Activated naive CD8-positive, alpha-beta T cell (primary cell): ENCODE results near the gene IL6ST.
A peak's percentile ranks its signal among the peaks of the same experiment; 100 is the strongest.
"Not testable (repeated sequence)": the region's sequence is repeated elsewhere in the genome, so short reads cannot be mapped to it uniquely, and the experiment has no call there.

Experiments used
- H3K27ac Mint-ChIP-seq: one replicate; pipeline ENCODE4 v1.8.0; 2021; ENCODE audit warnings: mixed read lengths
- H3K27me3 Mint-ChIP-seq: one replicate; pipeline ENCODE4 v1.8.0; 2021; ENCODE audit warnings: mixed read lengths
- H3K36me3 Mint-ChIP-seq: one replicate; pipeline ENCODE4 v1.8.0; 2021; ENCODE audit warnings: mixed read lengths
- H3K4me1 Mint-ChIP-seq: one replicate; pipeline ENCODE4 v1.8.0; 2021; ENCODE audit warnings: low read depth, mixed read lengths
- H3K4me3 Mint-ChIP-seq: one replicate; pipeline ENCODE4 v1.8.0; 2021; ENCODE audit warnings: mild to moderate bottlenecking, mixed read lengths
- H3K9me3 Mint-ChIP-seq: one replicate; pipeline ENCODE4 v1.8.0; 2021; ENCODE audit warnings: low read depth, mixed read lengths

Gene IL6ST

GRCh38 chr5:56013939-56014338 is 19.2 kb upstream of the IL6ST start:
- H3K36me3 Mint-ChIP-seq, H3K4me3 Mint-ChIP-seq, H3K27me3 Mint-ChIP-seq, H3K9me3 Mint-ChIP-seq, H3K27ac Mint-ChIP-seq: not testable (repeated sequence)
- peaks cover 38% of the 10 kb centered on the region for H3K4me1 Mint-ChIP-seq

GRCh38 chr5:56012281-56012963 is 17.7 kb upstream of the IL6ST start:
- H3K27ac Mint-ChIP-seq: peak overlapping the region; percentile 51
- no peaks in the 10 kb centered on the region for H3K9me3 Mint-ChIP-seq
- peaks cover 37% of the 10 kb centered on the region for H3K4me1 Mint-ChIP-seq
- H3K4me3 Mint-ChIP-seq: peak overlapping the region; percentile 64
- H3K27me3 Mint-ChIP-seq: no peaks in the 10 kb centered on the region
- no peaks in the 10 kb centered on the region for H3K36me3 Mint-ChIP-seq

GRCh38 chr5:56011835-56012234 is 17.1 kb upstream of the IL6ST start:
- H3K27ac Mint-ChIP-seq: peak overlapping the region; percentile 51
- H3K36me3 Mint-ChIP-seq: no peaks in the 10 kb centered on the region
- peaks cover 38% of the 10 kb centered on the region for H3K4me1 Mint-ChIP-seq
- H3K4me3 Mint-ChIP-seq: peak overlapping the region; percentile 36
- no peaks in the 10 kb centered on the region for H3K9me3 Mint-ChIP-seq
- H3K27me3 Mint-ChIP-seq: no peaks in the 10 kb centered on the region

- Mint-ChIP-seq H3K36me3 (no peaks in the 10 kb centered on the region), H3K27me3 (no peaks in the 10 kb centered on the region), H3K27ac (no peak overlapping the region), H3K4me3 (no peak overlapping the region), H3K9me3 (no peaks in the 10 kb centered on the region), H3K4me1 (peaks cover 46% of the 10 kb centered on the region)
Measured at GRCh38 chr5:56010431-56010830, 15.7 kb upstream of the IL6ST start.

- H3K4me3 Mint-ChIP-seq: no peak overlapping the region
Measured at GRCh38 chr5:56006600-56006999, 11.8 kb upstream of the IL6ST start.

GRCh38 chr5:56006094-56006493 is 11.3 kb upstream of the IL6ST start:
- Mint-ChIP-seq H3K4me3 (no peak overlapping the region), H3K27me3 (no peaks in the 10 kb centered on the region), H3K36me3 (peaks cover 4% of the 10 kb centered on the region)

More at GRCh38 chr5:56006600-56006999, 11.8 kb upstream of the IL6ST start:
- Mint-ChIP-seq H3K36me3 (peaks cover 4% of the 10 kb centered on the region), H3K4me1 (peaks cover 30% of the 10 kb centered on the region), H3K27me3 (no peaks in the 10 kb centered on the region), H3K9me3 (peaks cover 5% of the 10 kb centered on the region), H3K27ac (no peak overlapping the region)

GRCh38 chr5:56004874-56005273 is 10.1 kb upstream of the IL6ST start:
- no peak overlapping the region for H3K27ac Mint-ChIP-seq
- no peaks in the 10 kb centered on the region for H3K27me3 Mint-ChIP-seq
- H3K4me1 Mint-ChIP-seq: peaks cover 20% of the 10 kb centered on the region
- H3K9me3 Mint-ChIP-seq: peaks cover 5% of the 10 kb centered on the region
- H3K4me3 Mint-ChIP-seq: no peak overlapping the region
- peaks cover 4% of the 10 kb centered on the region for H3K36me3 Mint-ChIP-seq

More at GRCh38 chr5:56006094-56006493, 11.3 kb upstream of the IL6ST start:
- Mint-ChIP-seq H3K4me1 (peaks cover 27% of the 10 kb centered on the region), H3K27ac (peak overlapping the region; percentile 24), H3K9me3 (peaks cover 5% of the 10 kb centered on the region)

GRCh38 chr5:56003679-56004078 is 8.9 kb upstream of the IL6ST start:
- H3K27me3 Mint-ChIP-seq: no peaks in the 10 kb centered on the region
- H3K36me3 Mint-ChIP-seq: peaks cover 4% of the 10 kb centered on the region
- peaks cover 20% of the 10 kb centered on the region for H3K4me1 Mint-ChIP-seq
- H3K27ac Mint-ChIP-seq: no peak overlapping the region
- H3K4me3 Mint-ChIP-seq: no peak overlapping the region
- peaks cover 5% of the 10 kb centered on the region for H3K9me3 Mint-ChIP-seq

GRCh38 chr5:56003179-56003578 is 8.4 kb upstream of the IL6ST start:
- Mint-ChIP-seq H3K27ac (no peak overlapping the region), H3K9me3 (peaks cover 5% of the 10 kb centered on the region), H3K36me3 (peaks cover 6% of the 10 kb centered on the region), H3K4me3 (no peak overlapping the region), H3K4me1 (peaks cover 22% of the 10 kb centered on the region), H3K27me3 (no peaks in the 10 kb centered on the region)

- no peaks in the 10 kb centered on the region for H3K27me3 Mint-ChIP-seq
- no peak overlapping the region for H3K4me3 Mint-ChIP-seq
- H3K9me3 Mint-ChIP-seq: peaks cover 5% of the 10 kb centered on the region
- peaks cover 6% of the 10 kb centered on the region for H3K36me3 Mint-ChIP-seq
- H3K27ac Mint-ChIP-seq: no peak overlapping the region
- H3K4me1 Mint-ChIP-seq: peaks cover 27% of the 10 kb centered on the region
Measured at GRCh38 chr5:56002303-56002702, 7.5 kb upstream of the IL6ST start.

GRCh38 chr5:56000221-56000620 is 5.5 kb upstream of the IL6ST start:
- H3K4me3 Mint-ChIP-seq, H3K27ac Mint-ChIP-seq, H3K36me3 Mint-ChIP-seq, H3K9me3 Mint-ChIP-seq, H3K27me3 Mint-ChIP-seq: not testable (repeated sequence)
- peaks cover 27% of the 10 kb centered on the region for H3K4me1 Mint-ChIP-seq

- H3K27ac Mint-ChIP-seq: no peak overlapping the region
Measured at GRCh38 chr5:55998966-55999365, 4.2 kb upstream of the IL6ST start.

GRCh38 chr5:55997742-55998351 is 3.1 kb upstream of the IL6ST start:
- Mint-ChIP-seq H3K4me3 (peak overlapping the region; percentile 44), H3K27me3 (no peaks in the 10 kb centered on the region), H3K27ac (peak overlapping the region; percentile 22), H3K9me3 (peaks cover 5% of the 10 kb centered on the region), H3K36me3 (peaks cover 4% of the 10 kb centered on the region), H3K4me1 (peaks cover 27% of the 10 kb centered on the region)

More at GRCh38 chr5:55998966-55999365, 4.2 kb upstream of the IL6ST start:
- Mint-ChIP-seq H3K27me3 (no peaks in the 10 kb centered on the region), H3K4me1 (peaks cover 26% of the 10 kb centered on the region), H3K4me3 (no peak overlapping the region), H3K9me3 (peaks cover 5% of the 10 kb centered on the region), H3K36me3 (peaks cover 6% of the 10 kb centered on the region)

- Mint-ChIP-seq H3K27me3 (no peaks in the 10 kb centered on the region), H3K36me3 (peaks cover 9% of the 10 kb centered on the region), H3K9me3 (no peaks in the 10 kb centered on the region), H3K4me1 (peaks cover 52% of the 10 kb centered on the region), H3K27ac (peak overlapping the region; percentile 97), H3K4me3 (peak overlapping the region; percentile 100)
Measured at GRCh38 chr5:55994998-55995914, 493 bp upstream of the IL6ST start.
